Endothelial cell of umbilical vein (primary cell): ENCODE measurements around the gene ZFP90. TPM values are rescaled to one million over a fixed set of nuclear protein-coding genes. Genes with fewer than 3 reads are reported as not detected.

Experiments
- BruUV-seq: library from RNA; stranded (reverse); fragments of 400-500 nt; replicated peaks from 2 replicates; lab custom pipeline; 2021; lab: Mats Ljungman, UMichigan
- CTCF ChIA-PET: fragments of 300-600, 350-600 bp; sonication (Branson Sonifier 250); formaldehyde crosslinking; loops from one replicate; lab custom pipeline; 2021; ENCODE audit warnings: antibody characterized with exemption, inconsistent platforms; lab: Charles Lee
- POLR2A ChIA-PET: fragments of 300-600, 350-600 bp; sonication (Branson Sonifier 250); formaldehyde crosslinking; loops from one replicate; lab custom pipeline; 2021; ENCODE audit warnings: antibody characterized with exemption, inconsistent platforms; lab: Charles Lee
- DNase-seq: peaks from one replicate; pipeline ENCODE4 v3.0.0-alpha.2; 2011; ENCODE audit warnings: low read depth, low spot score
- FAIRE-seq: peaks from 2 replicates; lab custom pipeline; 2011; peaks lifted over from hg19 to GRCh38; lab: Jason Lieb, UNC
- H2AFZ ChIP-seq: 2 replicates; pipeline ENCODE4 v1.6.0; 2012; ENCODE audit warnings: low read depth, low read length, control low read depth, inconsistent platforms
- H3K27ac ChIP-seq: 2 replicates; pipeline ENCODE4 v1.5.1; 2011; ENCODE audit warnings: low read depth, mild to moderate bottlenecking, control low read depth, low read length, moderate library complexity; ENCODE audit not compliant: insufficient read depth
- H3K27me3 ChIP-seq, 2 experiments: 2 replicates each; pipeline versions ENCODE4 v1.6.0 to v1.6.1; 2011; ENCODE audit warnings: low read length in 2 of 2, mixed read lengths in 1 of 2; ENCODE audit not compliant: control insufficient read depth in 2 of 2, insufficient read depth in 2 of 2
- H3K36me3 ChIP-seq, 2 experiments: 2 replicates in 1 of 2; 3 replicates in 1 of 2; pipeline ENCODE4 v1.5.1; 2011; ENCODE audit warnings: low read length in 2 of 2, mild to moderate bottlenecking in 1 of 2, moderate library complexity in 1 of 2; ENCODE audit not compliant: control insufficient read depth in 2 of 2, insufficient read depth in 2 of 2; ENCODE audit errors: extremely low read depth in 1 of 2
- H3K4me1 ChIP-seq: 3 replicates; pipeline ENCODE4 v1.5.1; 2011; ENCODE audit warnings: mild to moderate bottlenecking, low read length; ENCODE audit not compliant: control insufficient read depth, insufficient read depth; ENCODE audit errors: extremely low read depth
- H3K4me2 ChIP-seq: 2 replicates; pipeline ENCODE4 v1.6.1; 2011; ENCODE audit warnings: low read length, control low read depth, mixed read lengths; ENCODE audit not compliant: insufficient read depth
- H3K4me3 ChIP-seq, 3 experiments: fragments of 200-600 bp in 1 of 3; sonication (generic), shearing (Covaris generic) in 1 of 3; replicated peaks in 1 of 3; 2 replicates each; pipeline ENCODE4 v1.5.1; 2011 to 2016; ENCODE audit warnings: control low read depth in 3 of 3, low read length in 3 of 3, mild to moderate bottlenecking in 2 of 3, inconsistent platforms in 1 of 3, low read depth in 1 of 3, moderate library complexity in 1 of 3; ENCODE audit not compliant: insufficient read depth in 1 of 3
- H3K79me2 ChIP-seq: 2 replicates; pipeline ENCODE4 v1.6.0; 2012; ENCODE audit warnings: low read length, inconsistent platforms; ENCODE audit not compliant: control insufficient read depth, insufficient read depth
- H3K9ac ChIP-seq: replicated peaks from 2 replicates; pipeline ENCODE3; 2011; ENCODE audit warnings: low read length, control low read depth; ENCODE audit not compliant: insufficient read depth; ENCODE audit errors: extremely low read depth
- H3K9me1 ChIP-seq: replicated peaks from 3 replicates; pipeline ENCODE4 v1.6.0; 2011; ENCODE audit warnings: mild to moderate bottlenecking, low read length; ENCODE audit not compliant: control insufficient read depth, insufficient read depth; ENCODE audit errors: extremely low read depth
- H3K9me3 ChIP-seq: replicated peaks from 2 replicates; pipeline ENCODE4 v1.5.1; 2012; ENCODE audit warnings: low read length, inconsistent platforms; ENCODE audit not compliant: control insufficient read depth, insufficient read depth
- H4K20me1 ChIP-seq: replicated peaks from 2 replicates; pipeline ENCODE3; 2011; ENCODE audit warnings: mild to moderate bottlenecking, low read length; ENCODE audit not compliant: control insufficient read depth, insufficient read depth; ENCODE audit errors: extremely low read depth
- CTCF ChIP-seq, 2 donors: IDR thresholded peaks; 1 replicate in 1 of 2; 2 replicates in 1 of 2; pipeline ENCODE4 v1.5.1; 2011; ENCODE audit warnings: low read length in 2 of 2, mild to moderate bottlenecking in 2 of 2, moderate library complexity in 2 of 2, control low read depth in 1 of 2, inconsistent platforms in 1 of 2, low read depth in 1 of 2; ENCODE audit not compliant: insufficient read depth in 1 of 2; ENCODE audit errors: extremely low read depth in 1 of 2
- EZH2 ChIP-seq: IDR thresholded peaks from 2 replicates; pipeline ENCODE4 v1.6.1; 2012; ENCODE audit warnings: borderline replicate concordance, low read depth, mild to moderate bottlenecking, moderate library complexity, low read length, inconsistent platforms; ENCODE audit not compliant: severe bottlenecking
- FOS ChIP-seq: IDR thresholded peaks from 2 replicates; pipeline ENCODE4 v1.6.1; 2011; ENCODE audit warnings: mild to moderate bottlenecking, low read length, moderate library complexity, borderline replicate concordance; ENCODE audit not compliant: insufficient read depth
- GATA2 ChIP-seq: IDR thresholded peaks from 2 replicates; pipeline ENCODE4 v1.7.0; 2011; ENCODE audit warnings: low read depth, mild to moderate bottlenecking, moderate library complexity, mixed read lengths, low read length; ENCODE audit not compliant: insufficient read length, insufficient read depth
- JUN ChIP-seq: IDR thresholded peaks from 2 replicates; pipeline ENCODE4 v1.6.1; 2011; ENCODE audit warnings: borderline replicate concordance, low read depth; ENCODE audit not compliant: insufficient read length, insufficient read depth
- MAX ChIP-seq: IDR thresholded peaks from 2 replicates; pipeline ENCODE4 v1.6.1; 2011; ENCODE audit not compliant: insufficient read depth, insufficient read length
- MYC ChIP-seq: IDR thresholded peaks from one replicate; pipeline ENCODE4 v1.6.1; 2011; ENCODE audit warnings: mild to moderate bottlenecking, low read depth, low read length
- POLR2A ChIP-seq: IDR thresholded peaks from 2 replicates; pipeline ENCODE4 v1.6.1; 2012; ENCODE audit warnings: low read depth, mild to moderate bottlenecking, control low read depth, low read length
- POLR2AphosphoS5 ChIP-seq: IDR thresholded peaks from 2 replicates; pipeline ENCODE4 v1.6.1; 2012; ENCODE audit warnings: low read depth, mild to moderate bottlenecking, control low read depth, low read length, moderate library complexity; ENCODE audit not compliant: insufficient read depth
- dilution Hi-C: fragments of 300-500 bp; cut with MboI; formaldehyde crosslinking; loops from one replicate; pipeline ENCODE4 v1.15.0; 2019; ENCODE audit warnings: low sequenced_read_pairs; ENCODE audit not compliant: extremely low pct_ligation_motif_present
- intact Hi-C: fragments of 100-400 bp; cut with micrococcal nuclease; formaldehyde crosslinking; loops from one replicate; pipeline ENCODE4 v1.10.0; 2022
- polyA plus RNA-seq, 4 experiments: library from polyadenylated mRNA; depleted of rRNA in 3 of 4; stranded (reverse) in 3 of 4; unstranded in 1 of 4; fragments of >200 nt; gene quantifications; 2 replicates each; pipeline versions ENCODE4 v1.2.1 to v1.2.3, GENCODE V29; 2011 to 2012; ENCODE audit warnings: missing spikeins in 1 of 4
- total RNA-seq: library from RNA; stranded (reverse); gene quantifications from 2 replicates; pipeline ENCODE4 v1.2.3, GENCODE V29; 2021

Gene ZFP90
- total and polyA plus RNA-seq, 2 donors (not counting 3 experiments of a cell fraction or from before 2014, with no cell fraction given), result 10.9 to 22.4 TPM

- no peak overlapping the region for H3K9ac ChIP-seq
- no peak overlapping the region for H3K4me3 ChIP-seq
- H3K36me3 ChIP-seq, result peaks cover 9 to 14% of the 10 kb centered on the region in 2 experiments
- no peaks in the 10 kb centered on the region for H3K9me1 ChIP-seq
- DNase-seq, result no peak
- no peak for TF ChIP-seq MYC
- TF ChIP-seq MAX, result no peak
- no peak for TF ChIP-seq GATA2
- no peak for TF ChIP-seq JUN
- no peak for TF ChIP-seq POLR2AphosphoS5
- no peak for TF ChIP-seq CTCF (IDR thresholded peaks at IDR 0.05; ENCODE audit: extremely low read depth in 1 of 2, insufficient read depth in 1 of 2, low read depth in 1 of 2, low read length in 2 of 2)
- no peak for TF ChIP-seq POLR2A
- no peak for TF ChIP-seq EZH2
- TF ChIP-seq FOS, result no peak
- intact Hi-C loops (no loop called here), dilution Hi-C loops (no loop called here)
- CTCF ChIA-PET, result no interaction called here
- H3K9me3 ChIP-seq, result peaks cover 60% of the 10 kb centered on the region
- BruUV-seq, result no TSS peak
- H3K27ac ChIP-seq, result no peak overlapping the region
- no peak for FAIRE-seq
- no peak overlapping the region for H3K4me2 ChIP-seq
- POLR2A ChIA-PET, result no interaction called here
- no peaks in the 10 kb centered on the region for H3K79me2 ChIP-seq
- no peak overlapping the region for H2AFZ ChIP-seq
- no peaks in the 10 kb centered on the region for H3K4me1 ChIP-seq
- no peaks in the 10 kb centered on the region for H3K27me3 ChIP-seq
- no peaks in the 10 kb centered on the region for H4K20me1 ChIP-seq
These were observed 25.4 kb downstream of the ZFP90 start for GRCh38 chr16:68564382-68564985.
